ENCODE data around the gene OLFML1. TPM values are rescaled to one million over a fixed set of nuclear protein-coding genes. Genes with fewer than 3 reads are reported as not detected.

The OLFML1 gene
- total and polyA plus RNA-seq, 9 donors, result 16.3 to 114 (median 38.8) TPM

DNA sequence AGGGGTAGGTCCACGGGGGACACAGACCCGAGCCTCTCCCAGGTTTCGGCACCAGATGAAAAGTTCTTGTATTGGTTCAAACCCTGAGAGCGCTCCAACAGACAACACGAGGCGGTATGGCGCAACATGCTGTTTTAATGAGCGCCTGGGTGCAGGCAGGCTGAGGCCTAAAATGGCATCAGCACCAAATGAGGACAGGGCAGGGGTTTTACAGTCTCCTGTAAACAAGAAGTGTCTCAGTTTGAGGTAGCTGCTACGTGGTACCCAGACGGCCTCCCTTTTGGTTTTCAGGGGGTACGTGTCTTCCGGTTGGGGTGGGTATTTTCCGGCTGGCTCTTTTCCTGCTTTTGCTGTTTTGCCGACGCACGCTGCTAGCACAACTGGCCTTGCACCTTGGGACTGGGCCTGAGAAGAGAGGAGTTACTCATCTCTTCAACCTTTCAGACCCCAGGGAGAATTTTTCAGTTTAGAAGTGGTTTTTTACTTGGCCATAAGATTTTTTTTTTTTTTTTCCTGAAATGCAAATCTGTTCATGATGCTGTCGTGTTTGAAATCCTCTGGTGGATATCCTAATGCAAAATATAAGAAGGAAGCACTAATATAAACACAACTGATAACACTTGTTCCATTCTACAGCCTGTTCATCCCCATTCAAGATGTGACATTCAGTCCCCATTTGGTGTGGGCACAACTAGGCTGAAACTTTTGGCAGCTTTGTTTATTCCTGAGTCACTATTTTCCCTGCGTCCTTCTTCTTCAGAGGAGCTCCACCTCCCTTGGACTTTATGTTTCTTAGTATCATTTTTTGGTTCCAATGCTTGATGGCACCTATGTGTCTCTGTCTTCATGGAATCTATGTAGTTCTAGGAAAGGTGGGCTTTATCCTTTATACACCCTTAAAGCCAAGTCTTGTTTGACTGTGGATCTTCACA lies 35.0 kb downstream of the OLFML1 start:
- 74 to 92% (median 88%) methylated on average over 18 of the region's 18 CpGs for WGBS, 3 donors
- Histone ChIP-seq H3K27ac (no peak overlapping the region), H3K9me3 (no peaks in the 10 kb centered on the region), H3K36me3 (no peaks in the 10 kb centered on the region), H3K27me3 (no peaks in the 10 kb centered on the region), H3K4me1 (ENCODE audit: insufficient read depth) (no peaks in the 10 kb centered on the region), H3K4me3 (no peak overlapping the region)
- no peak for DNase-seq
- TF ChIP-seq, protein P1, sequence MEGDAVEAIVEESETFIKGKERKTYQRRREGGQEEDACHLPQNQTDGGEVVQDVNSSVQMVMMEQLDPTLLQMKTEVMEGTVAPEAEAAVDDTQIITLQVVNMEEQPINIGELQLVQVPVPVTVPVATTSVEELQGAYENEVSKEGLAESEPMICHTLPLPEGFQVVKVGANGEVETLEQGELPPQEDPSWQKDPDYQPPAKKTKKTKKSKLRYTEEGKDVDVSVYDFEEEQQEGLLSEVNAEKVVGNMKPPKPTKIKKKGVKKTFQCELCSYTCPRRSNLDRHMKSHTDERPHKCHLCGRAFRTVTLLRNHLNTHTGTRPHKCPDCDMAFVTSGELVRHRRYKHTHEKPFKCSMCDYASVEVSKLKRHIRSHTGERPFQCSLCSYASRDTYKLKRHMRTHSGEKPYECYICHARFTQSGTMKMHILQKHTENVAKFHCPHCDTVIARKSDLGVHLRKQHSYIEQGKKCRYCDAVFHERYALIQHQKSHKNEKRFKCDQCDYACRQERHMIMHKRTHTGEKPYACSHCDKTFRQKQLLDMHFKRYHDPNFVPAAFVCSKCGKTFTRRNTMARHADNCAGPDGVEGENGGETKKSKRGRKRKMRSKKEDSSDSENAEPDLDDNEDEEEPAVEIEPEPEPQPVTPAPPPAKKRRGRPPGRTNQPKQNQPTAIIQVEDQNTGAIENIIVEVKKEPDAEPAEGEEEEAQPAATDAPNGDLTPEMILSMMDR (IDR thresholded peaks at IDR 0.05), result no peak
- no peak for TF ChIP-seq POLR2A (IDR thresholded peaks at IDR 0.05)
- no peak for TF ChIP-seq EP300 (IDR thresholded peaks at IDR 0.05)
- intact Hi-C loops (cut with DNase I), result no loop called here

DNA sequence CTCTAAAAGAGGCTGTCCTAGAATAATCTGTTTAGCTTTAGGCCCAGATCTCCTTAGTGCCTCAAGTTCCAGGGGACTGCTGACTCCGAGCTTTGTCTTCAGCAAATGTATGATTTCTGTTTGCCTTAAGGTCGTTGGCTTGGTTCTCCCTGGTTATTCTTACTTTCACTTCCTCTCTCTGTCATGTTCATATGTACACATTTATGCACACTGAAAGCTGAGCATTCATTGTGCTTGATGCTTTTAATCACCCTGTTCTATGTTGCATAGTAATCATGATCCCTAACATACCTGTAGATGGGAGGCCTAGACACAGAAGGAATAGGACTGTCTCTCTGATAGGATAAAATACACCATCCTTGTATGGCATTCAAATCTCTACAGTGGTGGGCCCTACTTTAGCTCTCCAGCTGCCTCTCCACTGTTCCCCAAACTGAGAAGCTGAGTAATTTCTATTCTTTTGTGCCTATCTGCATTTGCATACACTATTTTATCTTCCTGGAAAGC lies 35.7 kb downstream of the OLFML1 start:
- WGBS, 3 donors, result 0 to 69% (median 47%) methylated on average over 2 of the region's 2 CpGs
- TF ChIP-seq, protein P1 (IDR thresholded peaks at IDR 0.05), result no peak
- TF ChIP-seq EP300 (IDR thresholded peaks at IDR 0.05) (no peak), POLR2A (IDR thresholded peaks at IDR 0.05) (no peak)
- Histone ChIP-seq H3K36me3 (no peaks in the 10 kb centered on the region), H3K27ac (no peak overlapping the region), H3K4me3 (no peak overlapping the region), H3K27me3 (no peaks in the 10 kb centered on the region), H3K4me1 (ENCODE audit: insufficient read depth) (no peaks in the 10 kb centered on the region), H3K9me3 (no peaks in the 10 kb centered on the region)
- no peak for DNase-seq
- intact Hi-C loops (cut with DNase I), result no loop called here

DNA sequence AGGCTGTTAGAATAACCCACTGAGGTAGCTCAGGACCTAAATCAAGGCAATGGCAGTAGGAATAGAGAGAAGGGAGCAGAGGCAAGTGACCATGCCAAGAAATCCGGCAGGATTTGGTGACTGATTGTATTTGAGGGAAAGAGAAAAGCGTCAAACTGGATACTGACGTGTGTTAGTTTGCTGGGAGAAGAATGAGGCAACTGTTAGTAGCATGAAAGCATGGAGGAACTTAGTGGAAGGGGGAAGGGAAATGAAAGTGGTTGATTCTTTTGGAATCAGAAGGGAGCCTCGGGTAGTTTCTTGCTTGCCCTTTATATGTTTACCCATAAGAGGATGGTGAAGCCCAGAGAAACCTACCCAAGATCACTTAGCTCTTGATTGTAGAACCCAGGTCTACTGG lies 36.8 kb downstream of the OLFML1 start:
- Histone ChIP-seq H3K9me3 (no peaks in the 10 kb centered on the region), H3K27ac (no peak overlapping the region), H3K4me3 (no peak overlapping the region), H3K36me3 (no peaks in the 10 kb centered on the region), H3K4me1 (ENCODE audit: insufficient read depth) (no peaks in the 10 kb centered on the region), H3K27me3 (no peaks in the 10 kb centered on the region)
- 68 to 93% (median 78%) methylated on average over 4 of the region's 4 CpGs for WGBS, 3 donors
- no peak for DNase-seq
- intact Hi-C loops (cut with DNase I), result no loop called here
- TF ChIP-seq POLR2A (IDR thresholded peaks at IDR 0.05), result no peak
- TF ChIP-seq, protein P1 (IDR thresholded peaks at IDR 0.05), result no peak
- TF ChIP-seq EP300 (IDR thresholded peaks at IDR 0.05), result no peak

DNA sequence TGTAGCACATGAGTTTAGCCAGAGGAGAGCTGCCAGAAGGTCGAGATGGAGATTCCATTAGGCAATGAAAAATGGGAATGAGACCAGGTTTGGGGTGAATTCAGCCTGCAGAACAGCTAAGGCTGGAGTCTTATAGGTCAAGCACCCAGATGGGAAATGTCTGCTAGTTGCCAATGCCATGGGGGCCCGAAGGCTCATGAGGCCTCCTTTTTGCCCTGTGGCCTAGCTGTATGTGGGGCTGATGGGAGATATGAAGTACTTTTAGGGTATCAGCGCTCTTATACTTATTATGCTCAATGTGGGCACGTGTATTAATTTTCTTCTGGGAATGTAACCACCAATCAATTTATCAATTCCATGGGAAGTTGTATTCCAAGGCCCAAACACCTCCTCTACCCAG lies 37.2 kb downstream of the OLFML1 start:
- intact Hi-C loops (cut with DNase I), result no loop called here
- Histone ChIP-seq H3K27me3 (no peaks in the 10 kb centered on the region), H3K4me1 (ENCODE audit: insufficient read depth) (no peaks in the 10 kb centered on the region), H3K27ac (no peak overlapping the region), H3K9me3 (no peaks in the 10 kb centered on the region), H3K36me3 (no peaks in the 10 kb centered on the region), H3K4me3 (no peak overlapping the region)
- DNase-seq, result no peak
- TF ChIP-seq, protein P1 (IDR thresholded peaks at IDR 0.05), result no peak
- no peak for TF ChIP-seq EP300 (IDR thresholded peaks at IDR 0.05)
- TF ChIP-seq POLR2A (IDR thresholded peaks at IDR 0.05), result no peak
- 86 to 92% (median 87%) methylated on average over 4 of the region's 4 CpGs for WGBS, 3 donors
